ENCODE results near the gene CD59. TPM values are rescaled to one million over a fixed set of nuclear protein-coding genes. Genes with fewer than 3 reads are reported as not detected.
A peak's percentile ranks its signal among the peaks of the same experiment; 100 is the strongest.

The CD59 gene
- total and polyA plus RNA-seq, 9 of the 15 experiments (the other 6 are each of a cell fraction or from before 2014, with no cell fraction given): 38.1 to 338 (median 173) TPM

DNA sequence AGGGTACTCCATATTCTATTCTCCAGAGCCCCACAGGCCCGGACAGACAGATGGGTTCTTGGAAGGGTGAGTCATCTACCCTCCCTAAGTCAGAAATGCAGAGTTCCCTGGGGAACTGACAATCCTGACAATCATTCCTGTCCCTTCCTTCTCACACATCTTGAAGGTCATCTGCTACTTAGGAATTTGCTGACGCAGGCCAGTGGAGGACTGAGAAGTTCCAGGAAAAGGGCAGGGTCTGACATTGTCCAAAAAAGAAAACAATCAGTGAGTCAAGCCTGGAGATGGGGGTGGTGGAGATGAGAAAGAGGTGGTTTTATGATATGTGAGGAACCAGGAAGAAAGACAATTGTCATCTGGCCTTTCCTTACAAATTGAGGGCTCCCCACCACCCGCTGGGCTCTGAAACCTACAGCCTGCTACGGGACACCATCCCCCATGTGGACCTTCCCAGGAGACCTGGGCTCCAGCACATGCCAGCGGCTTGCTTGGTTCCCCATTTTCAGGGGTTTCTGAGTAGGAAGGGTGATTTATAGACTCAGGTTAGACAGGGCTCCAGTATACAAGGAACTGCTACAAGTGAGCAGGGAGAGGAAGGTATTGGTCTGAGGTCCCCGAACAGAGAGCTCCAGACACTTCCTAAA lies 12.9 kb downstream of the CD59 start (continued):
- TF ChIP-seq, protein P1, sequence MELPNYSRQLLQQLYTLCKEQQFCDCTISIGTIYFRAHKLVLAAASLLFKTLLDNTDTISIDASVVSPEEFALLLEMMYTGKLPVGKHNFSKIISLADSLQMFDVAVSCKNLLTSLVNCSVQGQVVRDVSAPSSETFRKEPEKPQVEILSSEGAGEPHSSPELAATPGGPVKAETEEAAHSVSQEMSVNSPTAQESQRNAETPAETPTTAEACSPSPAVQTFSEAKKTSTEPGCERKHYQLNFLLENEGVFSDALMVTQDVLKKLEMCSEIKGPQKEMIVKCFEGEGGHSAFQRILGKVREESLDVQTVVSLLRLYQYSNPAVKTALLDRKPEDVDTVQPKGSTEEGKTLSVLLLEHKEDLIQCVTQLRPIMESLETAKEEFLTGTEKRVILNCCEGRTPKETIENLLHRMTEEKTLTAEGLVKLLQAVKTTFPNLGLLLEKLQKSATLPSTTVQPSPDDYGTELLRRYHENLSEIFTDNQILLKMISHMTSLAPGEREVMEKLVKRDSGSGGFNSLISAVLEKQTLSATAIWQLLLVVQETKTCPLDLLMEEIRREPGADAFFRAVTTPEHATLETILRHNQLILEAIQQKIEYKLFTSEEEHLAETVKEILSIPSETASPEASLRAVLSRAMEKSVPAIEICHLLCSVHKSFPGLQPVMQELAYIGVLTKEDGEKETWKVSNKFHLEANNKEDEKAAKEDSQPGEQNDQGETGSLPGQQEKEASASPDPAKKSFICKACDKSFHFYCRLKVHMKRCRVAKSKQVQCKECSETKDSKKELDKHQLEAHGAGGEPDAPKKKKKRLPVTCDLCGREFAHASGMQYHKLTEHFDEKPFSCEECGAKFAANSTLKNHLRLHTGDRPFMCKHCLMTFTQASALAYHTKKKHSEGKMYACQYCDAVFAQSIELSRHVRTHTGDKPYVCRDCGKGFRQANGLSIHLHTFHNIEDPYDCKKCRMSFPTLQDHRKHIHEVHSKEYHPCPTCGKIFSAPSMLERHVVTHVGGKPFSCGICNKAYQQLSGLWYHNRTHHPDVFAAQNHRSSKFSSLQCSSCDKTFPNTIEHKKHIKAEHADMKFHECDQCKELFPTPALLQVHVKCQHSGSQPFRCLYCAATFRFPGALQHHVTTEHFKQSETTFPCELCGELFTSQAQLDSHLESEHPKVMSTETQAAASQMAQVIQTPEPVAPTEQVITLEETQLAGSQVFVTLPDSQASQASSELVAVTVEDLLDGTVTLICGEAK (IDR thresholded peaks at IDR 0.05): no peak
- TF ChIP-seq, protein P1 (CRISPR knock-in tag; IDR thresholded peaks at IDR 0.05): no peak
- TF ChIP-seq EP300 (IDR thresholded peaks at IDR 0.05; ENCODE audit: low read length) (peak; percentile 67; the same call in 1 of the 2 replicates), ZNF174 (CRISPR knock-in tag; IDR thresholded peaks at IDR 0.05) (no peak), CCNT2 (IDR thresholded peaks at IDR 0.05; ENCODE audit: borderline replicate concordance, extremely low read depth, insufficient read length, low read depth, low read length) (peak; percentile 54), NFATC3 (IDR thresholded peaks at IDR 0.05) (0 out of 2 replicates have a peak, but pooled peaks have one; percentile 2), RBBP5 (IDR thresholded peaks at IDR 0.05; ENCODE audit: borderline replicate concordance, insufficient read depth, low read length, poor library complexity, severe bottlenecking) (peak; percentile 45), ZNF76 (CRISPR knock-in tag; IDR thresholded peaks at IDR 0.05; ENCODE audit: borderline replicate concordance) (no peak), ZNF3 (CRISPR knock-in tag; IDR thresholded peaks at IDR 0.05) (no peak), EGR1 (conservative IDR thresholded peaks at IDR 0.05) (peak; percentile 61), ELF2 (CRISPR knock-in tag; IDR thresholded peaks at IDR 0.05) (no peak), ZNF445 (CRISPR knock-in tag; IDR thresholded peaks at IDR 0.05; ENCODE audit: low read depth) (no peak)

Data from K562 (cell line).